Measurements from ENCODE around the gene TXNIP. TPM values are rescaled to one million over a fixed set of nuclear protein-coding genes. Genes with fewer than 3 reads are reported as not detected.
A peak's percentile ranks its signal among the peaks of the same experiment; 100 is the strongest.

Gene TXNIP
- total RNA-seq, 1 experiment from 2014 or later, result 23.2 TPM

GRCh38 chr1:145978854-145979745 is 17.3 kb downstream of the TXNIP start:
- H3K9ac ChIP-seq (ENCODE audit: extremely low read depth, insufficient read length, low read length), result peak overlapping the region; percentile 28
- no peaks in the 10 kb centered on the region for H3K79me1 ChIP-seq (ENCODE audit: insufficient read depth, low read depth, low read length, poor library complexity, severe bottlenecking)
- no peaks in the 10 kb centered on the region for H3K23me2 ChIP-seq (ENCODE audit: insufficient read length, low read depth, low read length, poor library complexity, severe bottlenecking)
- no peak overlapping the region for H2BK5ac ChIP-seq (ENCODE audit: insufficient read length, low read length)
- H3K27me3 Mint-ChIP-seq (ENCODE audit: low read depth), result peaks cover 5% of the 10 kb centered on the region
- no peaks in the 10 kb centered on the region for H3K36me3 Mint-ChIP-seq (ENCODE audit: insufficient read depth in 1 of 3, low read depth in 3 of 3)
- H3K4ac ChIP-seq (ENCODE audit: low read depth, low read length), result no peak overlapping the region
- peak overlapping the region; percentile 17 for H4K5ac ChIP-seq (ENCODE audit: insufficient read length, low read depth, low read length)
- no peaks in the 10 kb centered on the region for H3K79me2 ChIP-seq (ENCODE audit: insufficient read depth, low read length)
- peak overlapping the region; percentile 32 for H3K18ac ChIP-seq (ENCODE audit: insufficient read length, low read depth, low read length)
- TF ChIP-seq CTCF (conservative IDR thresholded peaks at IDR 0.05), result peak; percentile 60
- no peak overlapping the region for H3K56ac ChIP-seq (ENCODE audit: insufficient read length, low read depth, low read length)
- H3T11ph ChIP-seq (ENCODE audit: low read length), result peak overlapping the region; percentile 23
- H2BK20ac ChIP-seq (ENCODE audit: low read depth, low read length, poor library complexity, severe bottlenecking), result no peak overlapping the region
- no peak overlapping the region for H2BK15ac ChIP-seq (ENCODE audit: low read depth, low read length)
- no peaks in the 10 kb centered on the region for H4K20me1 ChIP-seq (ENCODE audit: control insufficient read depth, insufficient read depth, insufficient read length)
- H2AFZ ChIP-seq (ENCODE audit: low read length), result no peak overlapping the region
- no peak overlapping the region for H3K4me3 Mint-ChIP-seq
- H3K9me3 Mint-ChIP-seq, result no peaks in the 10 kb centered on the region
- H3K27me3 ChIP-seq (ENCODE audit: insufficient read depth, low read length), result no peaks in the 10 kb centered on the region
- H3K27ac Mint-ChIP-seq, result no peak overlapping the region
- H3K4me2 ChIP-seq (ENCODE audit: insufficient read depth, insufficient read length, low read length), result peak overlapping the region; percentile 42
- no peak overlapping the region for H2BK120ac ChIP-seq (ENCODE audit: low read depth, low read length, poor library complexity, severe bottlenecking)
- no CpG with 5 or more reads among the region's 9 CpGs for WGBS (ENCODE audit: extremely low coverage, insufficient read length, low lambda C conversion rate)
- DNase-seq, result peak; percentile 95
- peaks cover 7% of the 10 kb centered on the region for H3K4me1 ChIP-seq (ENCODE audit: insufficient read depth, low read length)
- peak overlapping the region; percentile 13; the same call in 1 of the 2 replicates for H3K14ac ChIP-seq (ENCODE audit: insufficient read depth, low read length)
- H4K8ac ChIP-seq (replicated peaks; ENCODE audit: insufficient read length, low read depth, low read length), result peak overlapping the region; percentile 10
- H2BK12ac ChIP-seq (ENCODE audit: insufficient read length, low read depth, low read length), result peak overlapping the region; percentile 1
- no peaks in the 10 kb centered on the region for H3K9me3 ChIP-seq (ENCODE audit: control insufficient read depth, low read depth, low read length)
- peaks cover 7 to 17% of the 10 kb centered on the region in 2 experiments for H3K4me1 Mint-ChIP-seq
- H4K91ac ChIP-seq (ENCODE audit: insufficient read length, low read depth, low read length), result no peak overlapping the region
- peak overlapping the region; percentile 95 for H3K27ac ChIP-seq (ENCODE audit: insufficient read length, low read depth, low read length)
- no peak overlapping the region for H3K23ac ChIP-seq (ENCODE audit: insufficient read length, low read depth, low read length)
- no peak overlapping the region for H2AK5ac ChIP-seq (ENCODE audit: insufficient read length, low read length)

All from H9 (cell line).